ENCODE data around the gene CDH3.

DNA sequence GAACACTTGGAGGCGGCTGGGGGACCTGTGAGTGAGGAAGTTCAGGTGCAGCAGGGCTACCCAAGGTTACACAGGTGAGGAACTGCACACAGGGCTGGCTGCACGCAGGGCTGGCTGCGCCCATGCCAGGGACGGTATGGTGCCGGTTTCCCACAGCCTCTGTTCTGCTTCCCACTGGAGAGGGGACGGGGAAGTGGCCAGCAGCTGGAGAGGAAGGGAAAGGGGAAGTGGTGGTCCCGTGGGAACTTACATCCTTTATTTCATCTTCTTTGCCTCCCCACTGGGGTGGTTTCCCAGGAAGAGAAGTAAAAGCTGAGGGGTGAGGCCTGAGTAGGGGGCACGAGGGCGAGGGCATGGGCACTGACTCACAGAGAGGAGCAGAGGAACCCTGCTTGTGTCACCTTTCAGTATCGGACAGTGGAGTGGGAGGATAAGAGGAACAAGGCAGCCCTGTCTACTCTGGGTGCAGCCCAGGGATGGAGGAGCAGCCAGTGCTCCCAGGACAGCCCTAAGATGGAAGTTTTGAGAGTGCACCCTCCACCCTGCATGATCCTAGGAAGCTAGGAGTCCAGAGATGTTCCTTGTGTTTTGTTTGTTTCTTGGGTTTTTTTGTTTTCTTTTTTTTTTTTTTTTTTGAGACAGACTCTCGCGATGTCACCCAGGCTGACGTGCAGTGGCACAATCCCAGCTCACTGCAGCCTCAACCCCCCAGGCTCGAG, 66.5 kb downstream of the CDH3 start:
- TF ChIP-seq TCF12 (IDR thresholded peaks at IDR 0.05; ENCODE audit: low read depth) (no peak), RAD21 (IDR thresholded peaks at IDR 0.05; ENCODE audit: low read depth) (no peak), ZBTB7A (IDR thresholded peaks at IDR 0.05; ENCODE audit: low read depth) (no peak), CREB1 (IDR thresholded peaks at IDR 0.05; ENCODE audit: low read depth) (no peak), EP300 (IDR thresholded peaks at IDR 0.05; ENCODE audit: borderline replicate concordance) (no peak), TEAD4 (IDR thresholded peaks at IDR 0.05) (no peak), CEBPB (IDR thresholded peaks at IDR 0.05) (no peak), FOXM1 (IDR thresholded peaks at IDR 0.05; ENCODE audit: borderline replicate concordance, low read depth) (no peak), YY1 (IDR thresholded peaks at IDR 0.05; ENCODE audit: low read depth) (no peak)
- TF ChIP-seq, protein P1, sequence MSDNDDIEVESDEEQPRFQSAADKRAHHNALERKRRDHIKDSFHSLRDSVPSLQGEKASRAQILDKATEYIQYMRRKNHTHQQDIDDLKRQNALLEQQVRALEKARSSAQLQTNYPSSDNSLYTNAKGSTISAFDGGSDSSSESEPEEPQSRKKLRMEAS (IDR thresholded peaks at IDR 0.05), result no peak

Measured in Ishikawa (cell line).